ENCODE data around the gene ABHD17C. TPM values are rescaled to one million over a fixed set of nuclear protein-coding genes. Genes with fewer than 3 reads are reported as not detected.

Gene ABHD17C
- total RNA-seq, 1 donor from 2014 or later = 9.3 TPM

DNA sequence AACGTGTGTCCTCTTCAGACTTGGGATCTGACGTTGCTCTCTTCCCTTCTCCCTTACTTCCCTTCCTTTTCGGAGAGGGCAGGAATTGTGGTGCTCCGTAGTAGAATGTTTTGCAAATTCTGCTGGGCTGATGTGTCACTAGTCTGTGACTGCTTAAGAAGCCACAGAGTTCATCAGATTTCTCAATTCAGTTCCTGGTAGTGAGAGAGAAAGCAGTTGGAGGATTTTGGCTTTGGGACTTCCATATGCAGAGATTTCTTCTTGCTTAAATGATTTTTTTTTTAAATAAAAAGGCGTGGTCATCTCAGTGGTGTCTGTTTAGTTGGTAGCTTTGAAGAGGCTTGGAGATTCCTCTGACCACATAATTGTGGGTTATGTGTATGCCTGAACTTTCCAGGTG lies 94.2 kb downstream of the ABHD17C start:
- Histone ChIP-seq H2AFZ (replicated peaks) (no peak overlapping the region), H3K27ac (no peak overlapping the region), H3K4me2 (no peak overlapping the region), H3F3A (ENCODE audit: low read depth) (no peaks in the 10 kb centered on the region), H3K9me3 (ENCODE audit: low read depth) (no peaks in the 10 kb centered on the region), H3K27me3 (no peaks in the 10 kb centered on the region), H3K9ac (no peak overlapping the region), H4K20me1 (ENCODE audit: low read depth) (no peaks in the 10 kb centered on the region), H3K4me1 (no peaks in the 10 kb centered on the region), H3K36me3 (no peaks in the 10 kb centered on the region), H3K79me2 (ENCODE audit: low read depth) (no peaks in the 10 kb centered on the region), H3K4me3 (no peak overlapping the region)
- H3K4me3 Mint-ChIP-seq = no peak overlapping the region
- H3K27ac Mint-ChIP-seq = no peak overlapping the region
- H3K4me1 Mint-ChIP-seq = peaks cover 2% of the 10 kb centered on the region
- no peak for DNase-seq (ENCODE audit: low spot score)
- peaks cover 3% of the 10 kb centered on the region for H3K27me3 Mint-ChIP-seq (ENCODE audit: insufficient read depth, low read depth)
- TF ChIP-seq EZH2 (IDR thresholded peaks at IDR 0.05) = no peak
- H3K9me3 Mint-ChIP-seq = no peaks in the 10 kb centered on the region
- H3K36me3 Mint-ChIP-seq = no peaks in the 10 kb centered on the region

DNA sequence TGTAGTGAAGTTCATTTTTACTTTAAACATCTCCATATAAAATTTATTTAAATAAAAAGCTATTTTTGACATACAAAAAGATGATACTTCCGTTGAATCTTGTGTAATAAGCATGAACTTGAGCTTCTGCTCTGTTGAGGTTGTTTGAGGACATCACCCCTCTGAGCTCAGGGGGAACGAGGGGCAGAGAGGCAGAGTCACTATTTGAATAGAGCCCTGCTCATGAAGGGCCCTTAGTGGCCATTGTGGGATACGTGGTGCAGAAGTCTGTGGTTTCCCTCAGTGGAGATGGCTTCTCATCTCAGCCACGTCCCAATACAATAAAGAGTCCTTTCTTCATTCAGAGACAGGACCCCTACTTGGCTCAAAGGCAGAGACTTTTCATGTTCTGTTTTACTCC lies 94.7 kb downstream of the ABHD17C start:
- Mint-ChIP-seq H3K4me1 (peaks cover 2% of the 10 kb centered on the region), H3K27me3 (ENCODE audit: insufficient read depth, low read depth) (peaks cover 3% of the 10 kb centered on the region), H3K36me3 (no peaks in the 10 kb centered on the region), H3K9me3 (no peaks in the 10 kb centered on the region), H3K4me3 (no peak overlapping the region), H3K27ac (no peak overlapping the region)
- Histone ChIP-seq H2AFZ (replicated peaks) (no peak overlapping the region), H4K20me1 (ENCODE audit: low read depth) (no peaks in the 10 kb centered on the region), H3K27me3 (no peaks in the 10 kb centered on the region), H3F3A (ENCODE audit: low read depth) (no peaks in the 10 kb centered on the region), H3K79me2 (ENCODE audit: low read depth) (no peaks in the 10 kb centered on the region), H3K27ac (no peak overlapping the region), H3K4me1 (no peaks in the 10 kb centered on the region), H3K4me2 (no peak overlapping the region), H3K9ac (no peak overlapping the region), H3K36me3 (no peaks in the 10 kb centered on the region), H3K4me3 (no peak overlapping the region), H3K9me3 (ENCODE audit: low read depth) (no peaks in the 10 kb centered on the region)
- TF ChIP-seq EZH2 (IDR thresholded peaks at IDR 0.05) (no peak), EZH2phosphoT487 (IDR thresholded peaks at IDR 0.05) (no peak)
- TF ChIP-seq, protein P1, sequence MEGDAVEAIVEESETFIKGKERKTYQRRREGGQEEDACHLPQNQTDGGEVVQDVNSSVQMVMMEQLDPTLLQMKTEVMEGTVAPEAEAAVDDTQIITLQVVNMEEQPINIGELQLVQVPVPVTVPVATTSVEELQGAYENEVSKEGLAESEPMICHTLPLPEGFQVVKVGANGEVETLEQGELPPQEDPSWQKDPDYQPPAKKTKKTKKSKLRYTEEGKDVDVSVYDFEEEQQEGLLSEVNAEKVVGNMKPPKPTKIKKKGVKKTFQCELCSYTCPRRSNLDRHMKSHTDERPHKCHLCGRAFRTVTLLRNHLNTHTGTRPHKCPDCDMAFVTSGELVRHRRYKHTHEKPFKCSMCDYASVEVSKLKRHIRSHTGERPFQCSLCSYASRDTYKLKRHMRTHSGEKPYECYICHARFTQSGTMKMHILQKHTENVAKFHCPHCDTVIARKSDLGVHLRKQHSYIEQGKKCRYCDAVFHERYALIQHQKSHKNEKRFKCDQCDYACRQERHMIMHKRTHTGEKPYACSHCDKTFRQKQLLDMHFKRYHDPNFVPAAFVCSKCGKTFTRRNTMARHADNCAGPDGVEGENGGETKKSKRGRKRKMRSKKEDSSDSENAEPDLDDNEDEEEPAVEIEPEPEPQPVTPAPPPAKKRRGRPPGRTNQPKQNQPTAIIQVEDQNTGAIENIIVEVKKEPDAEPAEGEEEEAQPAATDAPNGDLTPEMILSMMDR (IDR thresholded peaks at IDR 0.05) = no peak
- DNase-seq (ENCODE audit: low spot score) = no peak

DNA sequence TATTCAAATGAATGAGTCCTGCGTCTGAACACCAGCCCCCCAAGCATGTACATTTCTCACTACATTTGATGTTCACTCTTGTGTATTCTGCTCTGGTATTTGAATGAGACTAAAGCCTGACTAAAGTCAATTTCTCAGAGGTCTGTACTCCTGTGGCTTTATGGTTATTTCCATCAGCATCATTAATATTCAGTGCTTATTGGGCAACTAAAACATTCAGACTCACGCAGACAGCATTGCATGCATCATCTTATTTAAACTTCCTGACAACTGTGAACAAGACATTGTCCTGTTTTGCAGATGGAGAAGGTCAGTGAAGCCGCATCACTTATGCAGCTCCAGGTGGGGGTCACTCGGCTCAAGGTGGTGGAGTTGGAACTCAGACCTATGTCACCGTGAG lies 95.1 kb downstream of the ABHD17C start:
- TF ChIP-seq, protein P1 (IDR thresholded peaks at IDR 0.05) = no peak
- TF ChIP-seq EZH2phosphoT487 (IDR thresholded peaks at IDR 0.05) (no peak), EZH2 (IDR thresholded peaks at IDR 0.05) (no peak)
- no peak for DNase-seq (ENCODE audit: low spot score)
- Histone ChIP-seq H3F3A (ENCODE audit: low read depth) (no peaks in the 10 kb centered on the region), H2AFZ (replicated peaks) (no peak overlapping the region), H3K4me3 (no peak overlapping the region), H4K20me1 (ENCODE audit: low read depth) (no peaks in the 10 kb centered on the region), H3K9ac (no peak overlapping the region), H3K4me1 (no peaks in the 10 kb centered on the region), H3K27ac (no peak overlapping the region), H3K4me2 (no peak overlapping the region), H3K9me3 (ENCODE audit: low read depth) (no peaks in the 10 kb centered on the region), H3K79me2 (ENCODE audit: low read depth) (no peaks in the 10 kb centered on the region), H3K36me3 (no peaks in the 10 kb centered on the region), H3K27me3 (no peaks in the 10 kb centered on the region)
- no peaks in the 10 kb centered on the region for H3K36me3 Mint-ChIP-seq
- H3K4me1 Mint-ChIP-seq = peaks cover 2% of the 10 kb centered on the region
- no peaks in the 10 kb centered on the region for H3K9me3 Mint-ChIP-seq
- peaks cover 3% of the 10 kb centered on the region for H3K27me3 Mint-ChIP-seq (ENCODE audit: insufficient read depth, low read depth)
- no peak overlapping the region for H3K27ac Mint-ChIP-seq
- no peak overlapping the region for H3K4me3 Mint-ChIP-seq

DNA sequence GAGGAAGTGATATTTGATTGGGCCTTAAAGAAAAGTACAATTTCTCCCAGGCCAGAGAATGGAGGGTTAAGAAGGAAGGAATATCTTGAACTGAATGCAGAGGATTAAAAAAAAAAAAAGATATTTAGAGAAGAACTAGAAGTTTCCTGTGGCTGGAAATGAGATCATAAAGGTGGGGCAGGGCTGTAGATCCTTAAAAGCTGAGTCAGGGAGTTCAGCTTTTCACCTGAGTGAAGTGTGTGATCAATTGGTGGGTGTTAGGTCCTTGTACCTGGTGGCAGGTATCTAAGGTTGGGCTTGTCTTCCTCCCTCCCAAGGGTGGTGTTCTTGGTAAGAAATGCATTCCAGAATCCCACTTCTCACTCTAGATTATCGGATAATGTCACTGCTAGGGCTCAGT lies 95.9 kb downstream of the ABHD17C start:
- H3K9me3 Mint-ChIP-seq = no peaks in the 10 kb centered on the region
- Histone ChIP-seq H3F3A (ENCODE audit: low read depth) (no peaks in the 10 kb centered on the region), H4K20me1 (ENCODE audit: low read depth) (no peaks in the 10 kb centered on the region), H3K27me3 (no peaks in the 10 kb centered on the region), H3K36me3 (no peaks in the 10 kb centered on the region), H3K9ac (no peak overlapping the region), H3K4me2 (no peak overlapping the region), H3K9me3 (ENCODE audit: low read depth) (no peaks in the 10 kb centered on the region), H3K79me2 (ENCODE audit: low read depth) (no peaks in the 10 kb centered on the region), H3K4me3 (no peak overlapping the region), H3K27ac (no peak overlapping the region), H3K4me1 (no peaks in the 10 kb centered on the region), H2AFZ (replicated peaks) (no peak overlapping the region)
- TF ChIP-seq, protein P1 (IDR thresholded peaks at IDR 0.05) = no peak
- TF ChIP-seq EZH2phosphoT487 (IDR thresholded peaks at IDR 0.05) (no peak), EZH2 (IDR thresholded peaks at IDR 0.05) (no peak)
- no peak overlapping the region for H3K4me3 Mint-ChIP-seq
- H3K27me3 Mint-ChIP-seq (ENCODE audit: insufficient read depth, low read depth) = peaks cover 3% of the 10 kb centered on the region
- peaks cover 2% of the 10 kb centered on the region for H3K4me1 Mint-ChIP-seq
- H3K27ac Mint-ChIP-seq = no peak overlapping the region
- DNase-seq (ENCODE audit: low spot score) = no peak
- no peaks in the 10 kb centered on the region for H3K36me3 Mint-ChIP-seq
